Measurements from ENCODE around the gene ZNF275. TPM values are rescaled to one million over a fixed set of nuclear protein-coding genes. Genes with fewer than 3 reads are reported as not detected.

ZNF275 gene
- total RNA-seq, 4 donors from 2014 or later: 13.6 to 20.1 (median 16.2) TPM

- Histone ChIP-seq H3K27ac (no peak overlapping the region), H3K4me3 (no peak overlapping the region), H3K36me3 (no peaks in the 10 kb centered on the region), H3K4me1 (no peaks in the 10 kb centered on the region), H3K9me3 (no peaks in the 10 kb centered on the region), H3K27me3 (peaks cover 12% of the 10 kb centered on the region)
- WGBS, 2 donors (ENCODE audit: low coverage in 1 of 2): 90% methylated on average over 2 of the region's 26 CpGs; no CpG with 5 or more reads in 1 of the 2 donors
- no peak for TF ChIP-seq POLR2AphosphoS5 (IDR thresholded peaks at IDR 0.05)
- TF ChIP-seq CTCF (IDR thresholded peaks at IDR 0.05): no peak
- no peak for TF ChIP-seq EP300 (IDR thresholded peaks at IDR 0.05)
- TF ChIP-seq POLR2A (IDR thresholded peaks at IDR 0.05): no peak
- no peak for ATAC-seq
Observed at GRCh38 chrX:153395613-153396319, 61.8 kb downstream of the ZNF275 start.

DNA sequence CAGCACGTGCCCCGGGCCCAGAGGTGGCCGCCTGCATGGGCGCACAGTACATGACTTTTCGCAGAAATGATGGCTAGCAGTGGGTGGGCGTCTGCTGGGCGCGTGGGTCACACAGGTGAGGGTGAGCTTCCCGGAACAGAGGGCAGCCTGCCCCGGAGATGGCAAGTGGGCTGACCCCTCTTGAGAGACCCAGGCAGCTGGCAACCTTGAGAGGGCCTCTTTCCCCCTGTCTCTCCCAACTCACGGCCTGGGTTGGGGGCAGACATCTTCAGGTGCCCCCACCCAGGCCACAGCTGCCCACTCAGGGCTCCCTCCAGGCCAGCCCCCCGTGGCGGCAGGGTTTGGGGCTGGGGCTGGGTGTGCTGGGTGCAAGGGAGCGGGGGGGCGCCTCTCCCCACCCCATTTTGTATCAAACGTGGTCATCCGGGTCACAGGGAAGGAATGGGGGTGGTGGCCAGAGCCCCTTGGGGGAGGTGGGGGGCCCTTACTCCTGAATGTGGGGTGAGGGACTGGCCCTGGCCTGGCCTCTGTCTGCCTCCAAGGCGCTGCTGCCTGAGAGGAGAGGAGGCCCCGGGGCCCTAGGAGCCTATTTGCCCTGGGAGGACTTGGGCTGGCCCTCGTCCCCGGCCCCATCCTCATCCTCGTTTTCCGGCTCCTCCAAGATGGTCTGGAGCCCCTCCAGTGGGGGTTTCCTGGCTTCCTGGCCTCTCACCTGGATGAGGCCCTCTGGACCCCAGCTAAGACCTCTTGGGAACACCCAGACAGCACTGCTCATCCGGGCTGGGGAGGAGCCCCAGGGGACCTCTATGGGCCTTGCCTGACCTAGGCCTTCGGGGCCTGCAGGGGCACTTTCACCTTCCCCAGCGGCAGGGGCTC, 62.6 kb downstream of the ZNF275 start:
- Histone ChIP-seq H3K4me3 (no peak overlapping the region), H3K27ac (no peak overlapping the region), H3K27me3 (peaks cover 12% of the 10 kb centered on the region), H3K4me1 (no peaks in the 10 kb centered on the region), H3K36me3 (no peaks in the 10 kb centered on the region), H3K9me3 (no peaks in the 10 kb centered on the region)
- ATAC-seq: no peak
- no peak for TF ChIP-seq EP300 (IDR thresholded peaks at IDR 0.05)
- no peak for TF ChIP-seq POLR2AphosphoS5 (IDR thresholded peaks at IDR 0.05)
- TF ChIP-seq CTCF (IDR thresholded peaks at IDR 0.05): no peak
- TF ChIP-seq POLR2A (IDR thresholded peaks at IDR 0.05): no peak
- no CpG with 5 or more reads among the region's 26 CpGs for WGBS, 2 donors (ENCODE audit: low coverage in 1 of 2)

GRCh38 chrX:153397256-153397960, 63.5 kb downstream of the ZNF275 start:
- Histone ChIP-seq H3K4me3 (no peak overlapping the region), H3K27me3 (peaks cover 12% of the 10 kb centered on the region), H3K4me1 (no peaks in the 10 kb centered on the region), H3K27ac (no peak overlapping the region), H3K36me3 (no peaks in the 10 kb centered on the region), H3K9me3 (no peaks in the 10 kb centered on the region)
- no peak for ATAC-seq
- no peak for TF ChIP-seq EP300 (IDR thresholded peaks at IDR 0.05)
- TF ChIP-seq POLR2A (IDR thresholded peaks at IDR 0.05): no peak
- TF ChIP-seq POLR2AphosphoS5 (IDR thresholded peaks at IDR 0.05): no peak
- TF ChIP-seq CTCF (IDR thresholded peaks at IDR 0.05): no peak
- 67% methylated on average over 2 of the region's 27 CpGs; no CpG with 5 or more reads in 1 of the 2 donors for WGBS, 2 donors (ENCODE audit: low coverage in 1 of 2)

DNA sequence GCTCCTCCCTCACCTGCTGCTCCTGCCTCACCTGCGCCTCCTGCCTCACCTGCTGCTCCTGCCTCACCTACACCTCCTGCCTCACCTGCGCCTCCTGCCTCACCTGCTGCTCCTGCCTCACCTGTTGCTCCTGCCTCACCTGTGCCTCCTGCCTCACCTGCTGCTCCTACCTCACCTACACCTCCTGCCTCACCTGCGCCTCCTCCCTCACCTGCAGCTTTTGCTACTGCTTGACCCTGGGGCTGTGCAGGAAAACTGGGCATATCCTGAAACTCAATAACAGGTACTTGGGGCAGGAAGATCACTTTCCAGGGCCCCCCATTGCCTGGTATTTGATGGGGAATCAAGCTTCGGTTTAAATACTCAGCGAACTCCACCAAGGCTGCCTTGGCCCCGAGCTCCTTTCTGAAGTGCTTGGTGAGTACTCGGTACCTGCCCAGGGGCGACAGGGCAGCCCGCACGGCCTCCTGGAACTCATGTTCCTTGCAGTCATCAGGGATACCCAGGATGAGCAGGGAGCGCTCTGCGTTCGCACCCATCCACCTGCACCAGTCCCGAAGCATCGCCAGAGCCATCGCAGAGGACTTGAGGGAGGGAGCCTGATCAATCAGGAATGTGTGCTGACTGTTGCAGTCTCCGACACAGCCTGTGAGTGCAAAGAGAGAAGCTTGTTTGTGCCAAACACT, 64.5 kb downstream of the ZNF275 start:
- TF ChIP-seq CTCF (IDR thresholded peaks at IDR 0.05): no peak
- no peak for TF ChIP-seq POLR2A (IDR thresholded peaks at IDR 0.05)
- TF ChIP-seq POLR2AphosphoS5 (IDR thresholded peaks at IDR 0.05): no peak
- no peak for TF ChIP-seq EP300 (IDR thresholded peaks at IDR 0.05)
- Histone ChIP-seq H3K27me3 (peaks cover 12% of the 10 kb centered on the region), H3K4me1 (no peaks in the 10 kb centered on the region), H3K4me3 (no peak overlapping the region), H3K27ac (no peak overlapping the region), H3K36me3 (no peaks in the 10 kb centered on the region), H3K9me3 (no peaks in the 10 kb centered on the region)
- ATAC-seq: no peak
- 80 to 88% methylated on average over 1 to 2 of the region's 17 CpGs for WGBS, 2 donors (ENCODE audit: low coverage in 1 of 2)

Data from gastroesophageal sphincter (tissue), 4 donors.